ENCODE measurements around the gene DRD3. TPM values are rescaled to one million over a fixed set of nuclear protein-coding genes. Genes with fewer than 3 reads are reported as not detected.

DRD3 gene
- total RNA-seq, 1 donor from 2014 or later: not detected

GRCh38 chr3:114214542-114215341 is 35.9 kb upstream of the DRD3 start:
- H3K4me1 ChIP-seq (ENCODE audit: insufficient read depth, low read length): peaks cover 59% of the 10 kb centered on the region
- FAIRE-seq: no peak
- peak overlapping the region; percentile 85 for H3K4me2 ChIP-seq (ENCODE audit: low read length)
- DNase-seq (ENCODE audit: low read depth): no peak
- TF ChIP-seq CTCF (IDR thresholded peaks at IDR 0.05; ENCODE audit: insufficient read depth, low read depth, low read length) (no peak), EZH2 (IDR thresholded peaks at IDR 0.05; ENCODE audit: insufficient read depth, low read length) (no peak)
- H3K4me1 Mint-ChIP-seq (ENCODE audit: low read depth, unreplicated experiment): peaks cover 3% of the 10 kb centered on the region
- no peaks in the 10 kb centered on the region for H3K27me3 ChIP-seq (ENCODE audit: insufficient read depth, low read length)
- peak overlapping the region; percentile 79 for H2AFZ ChIP-seq (ENCODE audit: low read depth, low read length)
- H3K79me2 ChIP-seq (ENCODE audit: insufficient read depth, low read length): no peaks in the 10 kb centered on the region
- H3K9me3 Mint-ChIP-seq (ENCODE audit: unreplicated experiment): no peaks in the 10 kb centered on the region
- H3K36me3 ChIP-seq (ENCODE audit: insufficient read depth, low read length): no peaks in the 10 kb centered on the region
- peaks cover 3% of the 10 kb centered on the region for H3K27me3 Mint-ChIP-seq (ENCODE audit: low read depth, unreplicated experiment)
- no peaks in the 10 kb centered on the region for H4K20me1 ChIP-seq (ENCODE audit: insufficient read depth, low read length)
- H3K9me3 ChIP-seq (ENCODE audit: insufficient read depth, low read depth, low read length): no peaks in the 10 kb centered on the region
- no peak overlapping the region for H3K4me3 Mint-ChIP-seq (ENCODE audit: unreplicated experiment)
- H3K36me3 Mint-ChIP-seq (ENCODE audit: low read depth, unreplicated experiment): no peaks in the 10 kb centered on the region
- H3K27ac Mint-ChIP-seq (ENCODE audit: unreplicated experiment): no peak overlapping the region
- peak overlapping the region; percentile 72 for H3K27ac ChIP-seq (ENCODE audit: low read depth, low read length)
- H3K9ac ChIP-seq (ENCODE audit: low read length): peak overlapping the region; percentile 73
- H3K4me3 ChIP-seq (ENCODE audit: insufficient read depth, low read depth, low read length): peak overlapping the region; percentile 43

- no peaks in the 10 kb centered on the region for H3K36me3 Mint-ChIP-seq (ENCODE audit: low read depth, unreplicated experiment)
- H3K79me2 ChIP-seq (ENCODE audit: insufficient read depth, low read length): no peaks in the 10 kb centered on the region
- FAIRE-seq (peak; percentile 69), DNase-seq (ENCODE audit: low read depth) (peak; percentile 77)
- no peaks in the 10 kb centered on the region for H4K20me1 ChIP-seq (ENCODE audit: insufficient read depth, low read length)
- no peak for TF ChIP-seq EZH2 (IDR thresholded peaks at IDR 0.05; ENCODE audit: insufficient read depth, low read length)
- no peak for TF ChIP-seq CTCF (IDR thresholded peaks at IDR 0.05; ENCODE audit: insufficient read depth, low read depth, low read length)
- H3K9ac ChIP-seq (ENCODE audit: low read length): peak overlapping the region; percentile 73
- H3K9me3 Mint-ChIP-seq (ENCODE audit: unreplicated experiment): no peaks in the 10 kb centered on the region
- peak overlapping the region; percentile 79 for H2AFZ ChIP-seq (ENCODE audit: low read depth, low read length)
- H3K27ac ChIP-seq (ENCODE audit: low read depth, low read length): peak overlapping the region; percentile 72
- H3K27ac Mint-ChIP-seq (ENCODE audit: unreplicated experiment): no peak overlapping the region
- H3K36me3 ChIP-seq (ENCODE audit: insufficient read depth, low read length): no peaks in the 10 kb centered on the region
- no peak overlapping the region for H3K4me3 Mint-ChIP-seq (ENCODE audit: unreplicated experiment)
- H3K27me3 ChIP-seq (ENCODE audit: insufficient read depth, low read length): no peaks in the 10 kb centered on the region
- peaks cover 3% of the 10 kb centered on the region for H3K27me3 Mint-ChIP-seq (ENCODE audit: low read depth, unreplicated experiment)
- H3K4me3 ChIP-seq (ENCODE audit: insufficient read depth, low read depth, low read length): peak overlapping the region; percentile 43
- H3K9me3 ChIP-seq (ENCODE audit: insufficient read depth, low read depth, low read length): no peaks in the 10 kb centered on the region
- peak overlapping the region; percentile 85 for H3K4me2 ChIP-seq (ENCODE audit: low read length)
- H3K4me1 Mint-ChIP-seq (ENCODE audit: low read depth, unreplicated experiment): peaks cover 3% of the 10 kb centered on the region
- H3K4me1 ChIP-seq (ENCODE audit: insufficient read depth, low read length): peaks cover 59% of the 10 kb centered on the region
Measured at GRCh38 chr3:114213627-114214541, 35.0 kb upstream of the DRD3 start.

Data from astrocyte (in vitro differentiated cells and primary cell).